ENCODE measurements around the gene PCSK7. TPM values are rescaled to one million over a fixed set of nuclear protein-coding genes. Genes with fewer than 3 reads are reported as not detected.

PCSK7 gene
- total and polyA plus RNA-seq, 2 experiments from 2014 or later: 29.7 to 58.8 TPM

GRCh38 chr11:117192401-117192875, 39.4 kb downstream of the PCSK7 start:
- no peaks in the 10 kb centered on the region for H3F3A ChIP-seq (ENCODE audit: insufficient read depth)
- no peaks in the 10 kb centered on the region for H3K4me1 ChIP-seq (ENCODE audit: insufficient read depth)
- H3K27ac ChIP-seq: no peak overlapping the region
- H3K79me2 ChIP-seq (ENCODE audit: insufficient read depth): peaks cover 2% of the 10 kb centered on the region; the same call in 1 of the 2 replicates
- no peaks in the 10 kb centered on the region; the same call in 1 of the 2 replicates for H3K36me3 ChIP-seq (ENCODE audit: low read depth)
- no peak overlapping the region for H3K4me2 ChIP-seq (ENCODE audit: unreplicated experiment)
- H3K4me3 ChIP-seq: no peak overlapping the region
- no peaks in the 10 kb centered on the region for H3K9me2 ChIP-seq (ENCODE audit: insufficient read depth)
- in situ Hi-C loops (cut with MboI): no loop called here
- no peak overlapping the region for H3K9ac ChIP-seq
- no peaks in the 10 kb centered on the region for H3K27me3 ChIP-seq (replicated peaks; ENCODE audit: insufficient read depth)
- no peak for DNase-seq
- 95 to 96% methylated on average over 14 to 17 of the region's 17 CpGs for WGBS, 2 experiments (ENCODE audit: low coverage in 1 of 2, low lambda C conversion rate in 2 of 2, missing lambda C conversion rate in 2 of 2)
- H3K9me3 ChIP-seq (ENCODE audit: low read depth): no peaks in the 10 kb centered on the region
- TF ChIP-seq EZH2 (IDR thresholded peaks at IDR 0.05; ENCODE audit: insufficient read depth, poor library complexity, severe bottlenecking) (no peak), EZH2phosphoT487 (IDR thresholded peaks at IDR 0.05; ENCODE audit: insufficient read depth, low read depth) (no peak)
- H4K20me1 ChIP-seq (ENCODE audit: insufficient read depth): no peaks in the 10 kb centered on the region
- no peak overlapping the region for H2AFZ ChIP-seq

GRCh38 chr11:117191680-117192400, 40.0 kb downstream of the PCSK7 start:
- H3K4me3 ChIP-seq: no peak overlapping the region
- in situ Hi-C loops (cut with MboI): no loop called here
- no peak for DNase-seq
- no peaks in the 10 kb centered on the region for H3F3A ChIP-seq (ENCODE audit: insufficient read depth)
- no peaks in the 10 kb centered on the region; the same call in 1 of the 2 replicates for H3K36me3 ChIP-seq (ENCODE audit: low read depth)
- H3K9me2 ChIP-seq (ENCODE audit: insufficient read depth): no peaks in the 10 kb centered on the region
- H3K4me2 ChIP-seq (ENCODE audit: unreplicated experiment): no peak overlapping the region
- no peaks in the 10 kb centered on the region for H3K27me3 ChIP-seq (replicated peaks; ENCODE audit: insufficient read depth)
- H3K9me3 ChIP-seq (ENCODE audit: low read depth): no peaks in the 10 kb centered on the region
- no peak overlapping the region for H2AFZ ChIP-seq
- H4K20me1 ChIP-seq (ENCODE audit: insufficient read depth): no peaks in the 10 kb centered on the region
- TF ChIP-seq EZH2phosphoT487 (IDR thresholded peaks at IDR 0.05; ENCODE audit: insufficient read depth, low read depth) (no peak), EZH2 (IDR thresholded peaks at IDR 0.05; ENCODE audit: insufficient read depth, poor library complexity, severe bottlenecking) (no peak)
- no peak overlapping the region for H3K27ac ChIP-seq
- no peak overlapping the region for H3K9ac ChIP-seq
- H3K79me2 ChIP-seq (ENCODE audit: insufficient read depth): no peaks in the 10 kb centered on the region
- 94 to 97% methylated on average over 21 to 26 of the region's 26 CpGs for WGBS, 2 experiments (ENCODE audit: low coverage in 1 of 2, low lambda C conversion rate in 2 of 2, missing lambda C conversion rate in 2 of 2)
- no peaks in the 10 kb centered on the region for H3K4me1 ChIP-seq (ENCODE audit: insufficient read depth)

GRCh38 chr11:117189941-117190544, 41.8 kb downstream of the PCSK7 start:
- H3K27ac ChIP-seq: no peak overlapping the region
- H2AFZ ChIP-seq: no peak overlapping the region
- no peak for DNase-seq
- H3K4me3 ChIP-seq: no peak overlapping the region
- H3K9me2 ChIP-seq (ENCODE audit: insufficient read depth): no peaks in the 10 kb centered on the region
- no peaks in the 10 kb centered on the region for H4K20me1 ChIP-seq (ENCODE audit: insufficient read depth)
- no peak overlapping the region for H3K4me2 ChIP-seq (ENCODE audit: unreplicated experiment)
- in situ Hi-C loops (cut with MboI): no loop called here
- H3K36me3 ChIP-seq (ENCODE audit: low read depth): no peaks in the 10 kb centered on the region; the same call in 1 of the 2 replicates
- H3K9ac ChIP-seq: no peak overlapping the region
- H3K79me2 ChIP-seq (ENCODE audit: insufficient read depth): no peaks in the 10 kb centered on the region
- H3F3A ChIP-seq (ENCODE audit: insufficient read depth): no peaks in the 10 kb centered on the region
- H3K4me1 ChIP-seq (ENCODE audit: insufficient read depth): no peaks in the 10 kb centered on the region
- WGBS, 2 experiments (ENCODE audit: low coverage in 1 of 2, low lambda C conversion rate in 2 of 2, missing lambda C conversion rate in 2 of 2): 81 to 84% methylated on average over 7 to 8 of the region's 8 CpGs
- H3K27me3 ChIP-seq (replicated peaks; ENCODE audit: insufficient read depth): no peaks in the 10 kb centered on the region
- TF ChIP-seq EZH2phosphoT487 (IDR thresholded peaks at IDR 0.05; ENCODE audit: insufficient read depth, low read depth): no peak
- TF ChIP-seq EZH2 (IDR thresholded peaks at IDR 0.05; ENCODE audit: insufficient read depth, poor library complexity, severe bottlenecking): no peak
- H3K9me3 ChIP-seq (ENCODE audit: low read depth): no peaks in the 10 kb centered on the region

- no peak for TF ChIP-seq EZH2 (IDR thresholded peaks at IDR 0.05; ENCODE audit: insufficient read depth, poor library complexity, severe bottlenecking)
- TF ChIP-seq EZH2phosphoT487 (IDR thresholded peaks at IDR 0.05; ENCODE audit: insufficient read depth, low read depth): no peak
- whole genome bisulfite sequencing, 2 experiments (ENCODE audit: low coverage in 1 of 2, low lambda C conversion rate in 2 of 2, missing lambda C conversion rate in 2 of 2): 94% methylated on average over 22 of the region's 22 CpGs
- Histone ChIP-seq H3K9me3 (ENCODE audit: low read depth) (no peaks in the 10 kb centered on the region), H3K36me3 (ENCODE audit: low read depth) (no peaks in the 10 kb centered on the region; the same call in 1 of the 2 replicates), H3K9me2 (ENCODE audit: insufficient read depth) (no peaks in the 10 kb centered on the region), H3K27me3 (replicated peaks; ENCODE audit: insufficient read depth) (no peaks in the 10 kb centered on the region), H3K79me2 (ENCODE audit: insufficient read depth) (no peaks in the 10 kb centered on the region), H3K27ac (no peak overlapping the region), H3K4me1 (ENCODE audit: insufficient read depth) (no peaks in the 10 kb centered on the region), H2AFZ (no peak overlapping the region), H3F3A (ENCODE audit: insufficient read depth) (no peaks in the 10 kb centered on the region), H3K9ac (no peak overlapping the region), H3K4me2 (ENCODE audit: unreplicated experiment) (no peak overlapping the region), H3K4me3 (no peak overlapping the region), H4K20me1 (ENCODE audit: insufficient read depth) (no peaks in the 10 kb centered on the region)
- DNase-seq: no peak
- in situ Hi-C loops (cut with MboI): no loop called here
These were observed 42.5 kb downstream of the PCSK7 start for GRCh38 chr11:117189191-117189940.

All from GM23248 (cell line).